DMS 273 (cell line): Measurements from ENCODE around the gene ZNF331.

Experiments used
- DNase-seq: peaks from one replicate; lab custom pipeline; 2025; ENCODE audit not compliant: unreplicated experiment; lab: John Stamatoyannopoulos, UW

The ZNF331 gene

DNA sequence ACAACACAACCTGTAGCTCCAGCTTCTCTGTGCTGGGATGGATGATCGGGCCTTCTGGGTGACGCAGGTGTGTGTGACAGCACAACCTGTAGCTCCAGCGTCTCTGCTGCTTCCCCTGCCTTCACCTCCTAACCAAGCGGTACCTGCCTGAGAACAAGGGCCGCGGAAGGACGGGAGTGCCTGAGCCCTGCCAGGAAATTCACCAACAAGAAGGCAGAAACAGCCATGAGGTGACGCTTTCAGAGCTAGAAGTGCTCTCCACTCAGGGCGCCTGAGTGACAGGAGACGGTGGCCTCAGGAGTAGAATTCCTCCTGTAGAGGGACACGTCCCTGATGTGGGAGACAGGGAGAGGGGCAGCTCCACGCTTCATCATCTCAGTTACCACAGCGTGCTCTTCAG lies 17.4 kb downstream of the ZNF331 start:
- DNase-seq = no peak

DNA sequence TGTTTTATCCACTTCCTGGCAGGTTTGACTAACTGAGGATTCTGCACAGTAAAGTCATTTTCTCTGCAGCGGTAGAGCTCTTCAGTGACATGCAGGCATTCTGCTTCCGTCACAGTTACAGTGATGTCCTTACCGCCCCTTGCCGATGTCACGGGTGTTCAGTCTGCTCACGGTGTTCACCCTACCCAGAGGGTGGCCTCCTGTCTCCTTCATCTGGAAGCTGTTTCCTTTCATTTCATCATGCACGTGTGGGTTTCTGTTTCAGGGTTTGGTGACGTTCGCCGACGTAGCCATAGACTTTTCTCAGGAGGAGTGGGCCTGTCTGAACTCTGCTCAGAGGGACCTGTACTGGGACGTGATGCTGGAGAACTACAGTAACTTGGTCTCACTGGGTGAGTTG lies 33.4 kb downstream of the ZNF331 start:
- no peak for DNase-seq

DNA sequence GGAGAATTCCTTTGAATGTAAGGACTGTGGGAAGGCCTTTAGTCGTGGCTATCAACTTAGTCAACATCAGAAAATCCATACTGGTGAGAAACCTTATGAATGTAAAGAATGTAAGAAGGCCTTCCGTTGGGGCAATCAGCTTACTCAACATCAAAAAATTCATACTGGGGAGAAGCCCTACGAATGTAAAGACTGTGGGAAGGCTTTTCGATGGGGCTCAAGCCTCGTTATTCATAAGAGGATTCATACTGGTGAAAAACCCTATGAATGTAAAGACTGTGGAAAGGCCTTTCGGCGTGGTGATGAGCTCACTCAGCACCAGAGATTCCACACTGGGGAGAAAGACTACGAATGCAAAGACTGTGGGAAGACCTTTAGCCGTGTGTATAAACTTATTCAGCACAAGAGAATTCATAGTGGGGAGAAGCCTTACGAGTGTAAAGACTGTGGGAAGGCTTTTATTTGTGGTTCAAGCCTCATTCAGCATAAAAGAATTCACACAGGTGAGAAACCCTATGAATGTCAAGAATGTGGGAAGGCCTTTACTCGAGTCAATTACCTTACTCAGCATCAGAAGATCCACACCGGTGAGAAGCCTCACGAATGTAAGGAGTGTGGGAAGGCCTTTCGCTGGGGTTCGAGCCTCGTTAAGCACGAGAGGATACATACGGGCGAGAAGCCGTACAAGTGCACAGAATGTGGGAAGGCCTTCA lies 39.2 kb downstream of the ZNF331 start:
- no peak for DNase-seq

DNA sequence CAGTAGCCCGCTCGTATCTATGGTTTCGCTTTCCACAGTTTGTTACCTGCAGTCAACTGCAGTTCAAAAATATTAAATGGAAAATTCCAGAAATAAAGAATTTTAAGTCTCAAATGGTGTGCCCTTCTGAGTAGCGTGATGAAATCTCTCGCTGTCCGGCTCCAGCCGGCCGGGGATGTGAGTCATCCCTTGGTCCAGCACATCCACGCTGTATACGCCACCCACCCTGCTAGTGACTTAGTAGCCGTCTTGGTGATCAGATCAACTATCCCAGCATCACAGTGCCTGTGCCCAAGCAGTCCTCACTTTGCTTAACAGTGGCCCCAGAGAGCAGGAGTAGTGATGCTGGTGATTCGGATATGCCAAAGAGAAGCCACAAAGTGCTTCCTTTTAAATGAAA lies 40.0 kb downstream of the ZNF331 start:
- no peak for DNase-seq

DNA sequence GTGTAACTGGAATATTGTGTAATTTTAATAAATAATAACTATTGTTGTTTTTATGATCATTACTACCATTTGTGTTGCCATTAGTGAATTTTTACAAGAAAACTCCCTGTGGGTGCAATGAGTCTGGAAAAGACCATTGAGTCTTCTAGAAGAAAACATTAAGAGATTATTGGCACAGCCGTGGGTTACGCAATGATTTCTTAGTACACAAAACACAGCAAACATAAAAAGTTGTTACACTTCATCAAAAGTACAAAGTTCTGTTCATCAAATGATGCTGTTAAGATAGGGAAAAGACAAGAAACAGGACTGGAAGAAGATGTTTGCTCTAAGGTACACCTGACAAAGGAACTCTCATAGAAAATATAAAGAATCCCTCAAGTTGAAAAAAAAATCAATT lies 41.6 kb downstream of the ZNF331 start:
- no peak for DNase-seq

DNA sequence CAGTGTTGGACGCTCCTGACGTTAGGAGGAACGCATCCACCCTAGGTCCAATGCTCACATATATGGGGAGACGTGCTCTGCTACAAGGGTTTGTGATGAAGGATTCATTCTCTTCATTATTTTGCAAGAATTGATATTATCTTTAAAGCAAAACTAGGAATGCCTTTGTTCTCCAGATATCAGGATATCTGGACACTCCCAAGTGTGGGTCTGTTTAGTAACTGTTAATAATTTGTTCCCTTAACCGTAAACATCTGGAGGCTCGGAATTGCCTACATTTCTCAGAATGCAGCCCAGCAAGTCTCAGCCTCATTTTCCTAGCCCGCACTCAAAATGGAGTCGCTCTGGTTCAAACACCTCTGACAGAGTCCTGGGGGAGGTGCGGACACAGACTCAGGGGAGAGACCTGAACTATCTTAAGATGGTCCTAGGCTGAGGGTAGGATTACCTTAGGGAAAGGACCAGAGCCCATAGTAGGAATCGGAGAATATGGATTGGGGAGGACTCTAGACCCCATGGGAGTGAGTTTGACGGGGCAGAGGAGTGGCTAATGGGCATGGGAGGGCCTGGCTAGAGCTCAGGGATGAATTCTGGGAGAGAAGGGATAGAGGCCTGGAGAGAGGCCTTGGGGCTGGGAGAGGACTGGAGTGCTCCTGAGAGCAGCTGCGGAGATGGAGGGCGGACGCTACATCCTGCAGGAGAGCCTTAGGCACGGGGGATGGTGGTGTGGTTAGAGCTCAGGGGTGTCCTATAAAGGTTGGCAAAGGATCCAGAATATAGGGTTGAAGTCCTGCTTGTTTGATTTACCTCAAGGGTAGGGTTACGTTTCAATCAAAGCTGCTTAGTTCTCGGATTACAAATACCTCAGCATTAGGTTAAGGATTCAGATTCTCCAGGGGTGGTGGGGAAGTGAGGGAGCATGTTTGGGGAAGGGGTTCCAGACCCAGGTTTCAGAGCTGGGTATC lies 43.2 kb downstream of the ZNF331 start:
- DNase-seq = no peak

DNA sequence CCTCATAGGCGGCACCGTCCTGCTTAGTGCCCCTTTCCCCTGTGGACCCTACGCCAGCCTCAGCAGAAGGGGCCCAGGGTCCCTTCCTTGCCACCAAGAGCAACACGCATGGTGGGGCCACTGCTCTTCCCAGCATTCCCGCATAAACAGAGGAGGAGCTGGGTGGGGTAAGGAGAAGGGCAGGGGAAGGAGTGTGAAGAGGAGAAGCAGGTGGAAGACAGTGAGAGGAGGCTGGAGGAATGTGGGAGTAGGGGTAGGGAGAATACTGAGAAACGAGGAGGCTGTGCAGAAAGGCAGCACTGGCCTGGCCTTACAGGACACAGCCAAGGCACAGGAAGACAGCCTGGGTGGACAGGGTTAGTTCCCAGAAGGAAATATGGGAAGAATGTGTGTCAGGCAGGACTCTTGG lies 43.9 kb downstream of the ZNF331 start:
- DNase-seq = no peak

DNA sequence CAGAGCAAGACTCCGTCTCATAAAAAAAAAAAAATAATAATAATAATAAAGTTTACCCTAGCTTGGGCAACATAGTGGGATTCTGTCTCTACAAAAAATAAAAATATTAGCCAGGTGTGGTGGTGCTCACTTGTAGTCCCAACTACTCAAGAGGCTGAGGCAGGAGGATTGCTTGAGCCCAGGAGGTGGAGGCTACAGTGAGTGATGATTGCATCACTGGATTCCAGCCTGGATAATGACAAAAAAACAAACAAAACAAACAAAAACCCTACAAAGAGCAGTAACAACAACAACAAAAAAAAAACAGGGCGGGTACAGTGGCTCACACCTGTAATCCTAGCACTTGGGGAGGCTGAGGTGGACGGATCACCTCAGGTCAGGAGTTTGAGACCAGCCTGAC lies 45.2 kb downstream of the ZNF331 start:
- DNase-seq = no peak

DNA sequence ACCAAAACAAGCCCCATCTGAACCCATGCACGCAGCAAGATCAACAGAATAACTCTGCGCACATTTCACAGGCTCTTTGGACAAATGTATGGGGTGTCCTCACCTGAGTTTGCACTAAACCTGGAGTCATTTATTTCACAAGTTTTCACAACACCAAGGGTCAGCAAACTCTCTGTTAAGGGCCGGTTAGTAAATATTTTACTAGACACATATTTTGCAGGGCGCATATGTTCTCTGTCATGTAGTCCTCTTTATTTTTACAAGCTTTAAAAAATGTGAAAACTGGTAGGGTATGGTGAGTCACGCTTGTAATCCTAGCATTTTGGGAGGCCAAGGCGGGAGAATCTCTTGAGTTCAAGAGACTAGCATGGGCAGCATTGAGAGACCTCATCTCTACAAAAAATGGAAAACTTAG lies 48.3 kb downstream of the ZNF331 start:
- no peak for DNase-seq

DNA sequence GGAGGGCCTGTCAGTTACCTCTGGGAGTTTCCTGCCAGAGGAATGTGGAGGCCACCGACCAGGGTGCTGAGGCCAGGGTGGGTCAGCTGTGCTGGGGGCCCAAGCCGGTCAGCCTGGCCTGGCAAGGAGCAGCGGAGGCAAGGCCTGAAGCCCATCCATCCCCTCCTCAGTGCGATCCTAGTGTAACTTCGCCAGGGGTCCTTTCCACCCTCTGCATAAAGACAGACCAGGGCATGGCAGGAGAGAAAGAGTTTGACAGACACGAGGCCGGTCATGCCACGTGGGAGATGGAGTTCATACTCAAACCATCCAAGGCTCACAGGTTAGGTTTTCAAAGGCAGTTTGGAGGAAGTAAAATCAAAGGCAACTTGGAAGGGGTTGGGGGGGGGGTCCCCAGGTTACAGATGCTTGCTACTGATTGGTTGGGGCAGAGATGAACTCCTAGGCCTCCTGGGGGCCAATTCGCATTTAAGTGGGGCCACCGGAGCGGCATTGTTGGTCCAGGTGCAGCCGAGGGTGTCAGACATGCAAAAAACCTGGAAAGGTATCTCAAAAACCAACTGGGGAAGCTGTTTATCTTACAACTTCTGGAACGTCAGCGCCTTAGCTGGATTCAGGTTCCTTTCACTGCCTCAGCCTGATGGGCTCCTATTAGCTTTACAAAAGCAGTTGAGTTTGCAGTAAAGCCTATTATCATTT lies 57.0 kb downstream of the ZNF331 start:
- no peak for DNase-seq

DNA sequence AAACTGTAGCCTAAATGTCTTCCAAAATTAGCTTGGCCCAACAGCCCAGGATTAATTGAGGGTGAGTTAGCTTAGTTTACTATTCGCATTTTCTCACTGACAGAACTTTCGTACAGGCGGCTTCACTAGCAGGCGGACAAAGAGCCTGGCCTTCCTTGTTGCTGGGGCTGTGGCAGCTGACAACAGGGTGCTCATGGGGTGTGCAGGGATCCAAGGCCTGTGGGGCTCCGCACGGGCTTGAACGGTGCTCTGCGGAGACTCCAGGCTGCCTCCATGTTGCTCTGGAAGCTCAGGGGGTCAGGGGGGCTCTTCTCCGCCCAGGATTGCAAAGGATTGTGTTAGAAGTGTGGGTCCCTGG lies 57.5 kb downstream of the ZNF331 start:
- no peak for DNase-seq

DNA sequence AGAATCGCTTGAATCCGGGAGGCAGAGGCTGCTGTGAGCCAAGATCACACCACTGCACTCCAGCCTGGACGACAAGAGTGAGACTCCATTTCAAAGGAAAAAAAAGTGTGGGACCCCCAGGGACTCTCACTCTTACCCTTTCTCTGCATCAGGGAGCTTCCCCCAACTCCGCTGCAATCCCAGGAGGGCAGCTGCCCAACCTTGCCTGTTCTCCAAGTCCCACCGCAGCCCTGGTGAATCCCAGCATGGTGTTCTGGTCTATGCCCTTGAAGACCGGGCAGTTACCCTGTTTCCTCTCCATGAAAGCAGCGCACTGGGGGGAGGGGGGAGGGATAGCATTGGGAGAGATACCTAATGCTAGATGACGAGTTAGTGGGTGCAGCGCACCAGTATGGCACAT lies 58.1 kb downstream of the ZNF331 start:
- no peak for DNase-seq

DNA sequence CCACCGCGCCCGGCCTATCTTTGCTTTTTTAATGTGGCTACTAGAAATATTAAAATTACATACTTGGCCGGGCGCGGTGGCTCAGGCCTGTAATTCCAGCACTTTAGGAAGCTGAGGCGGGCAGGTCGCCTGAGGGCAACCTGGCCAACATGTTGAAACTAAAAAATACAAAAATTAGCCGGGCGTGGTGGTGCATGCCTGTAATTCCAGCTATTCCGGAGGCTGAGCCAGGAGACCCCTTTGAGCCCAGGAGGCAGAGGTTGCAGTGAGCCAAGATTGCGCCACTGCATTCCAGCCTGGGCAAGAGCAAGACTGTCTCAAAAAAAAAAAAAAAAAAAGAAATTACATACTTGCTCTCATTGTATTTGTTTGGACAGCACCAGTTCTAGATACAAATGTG lies 59.1 kb downstream of the ZNF331 start:
- DNase-seq = no peak

DNA sequence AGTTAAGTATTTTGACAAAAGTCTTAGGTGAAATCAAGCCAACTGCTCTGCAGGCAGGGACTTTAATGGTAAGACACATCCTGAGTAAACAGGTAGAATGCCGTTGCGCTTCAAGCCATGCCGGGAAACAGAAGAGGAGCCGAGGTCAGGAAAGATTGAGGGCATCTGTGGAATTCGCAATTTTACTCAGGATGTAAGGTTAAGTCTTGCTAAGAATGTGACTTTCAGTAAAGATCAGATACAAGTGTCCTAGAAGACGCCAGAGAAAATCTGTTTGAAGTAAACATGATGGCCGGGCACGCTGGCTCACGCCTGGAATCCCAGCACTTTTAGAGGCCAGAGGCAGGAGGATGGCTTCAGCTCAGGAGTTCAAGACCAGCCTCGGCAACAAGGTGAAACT lies 60.4 kb downstream of the ZNF331 start:
- DNase-seq = no peak

DNA sequence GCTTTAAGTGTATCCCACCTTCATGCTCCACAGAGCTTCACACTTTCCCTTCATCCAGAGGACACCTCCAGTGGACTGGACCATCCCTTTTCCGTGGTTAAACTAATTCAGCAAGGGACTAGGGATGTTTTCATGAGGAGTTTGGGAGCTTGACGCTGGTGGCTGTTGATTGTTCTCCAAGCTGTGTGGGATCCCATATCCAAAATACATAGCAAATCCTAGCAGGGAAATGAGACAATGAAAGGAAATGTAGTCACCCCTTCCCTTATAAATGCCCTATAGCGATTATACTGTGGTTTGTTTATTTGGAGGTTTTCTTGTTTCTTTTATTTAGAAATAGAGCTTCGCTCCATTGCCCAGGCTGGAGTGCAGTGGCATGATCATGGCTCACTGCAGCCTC lies 62.3 kb downstream of the ZNF331 start:
- DNase-seq = no peak

DNA sequence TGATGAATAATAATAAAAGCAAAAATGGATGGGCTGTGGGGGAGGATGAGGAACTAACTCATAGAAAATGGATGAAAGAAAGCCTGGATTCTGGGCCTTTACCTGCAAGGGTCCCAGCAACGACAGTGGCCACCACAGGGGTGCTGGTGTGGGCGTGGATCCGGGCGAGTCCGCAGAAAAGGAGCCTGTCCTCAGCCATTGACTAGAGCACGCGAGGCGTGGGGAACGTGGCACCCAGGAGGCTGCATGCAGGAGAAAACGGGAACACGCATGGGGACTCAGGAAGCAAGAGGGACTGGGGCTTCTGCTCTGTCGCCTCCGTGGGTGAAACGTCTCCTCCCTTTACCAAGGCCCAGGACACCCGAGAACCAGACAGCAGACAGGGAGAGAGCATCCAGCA lies 68.1 kb downstream of the ZNF331 start:
- DNase-seq = no peak

DNA sequence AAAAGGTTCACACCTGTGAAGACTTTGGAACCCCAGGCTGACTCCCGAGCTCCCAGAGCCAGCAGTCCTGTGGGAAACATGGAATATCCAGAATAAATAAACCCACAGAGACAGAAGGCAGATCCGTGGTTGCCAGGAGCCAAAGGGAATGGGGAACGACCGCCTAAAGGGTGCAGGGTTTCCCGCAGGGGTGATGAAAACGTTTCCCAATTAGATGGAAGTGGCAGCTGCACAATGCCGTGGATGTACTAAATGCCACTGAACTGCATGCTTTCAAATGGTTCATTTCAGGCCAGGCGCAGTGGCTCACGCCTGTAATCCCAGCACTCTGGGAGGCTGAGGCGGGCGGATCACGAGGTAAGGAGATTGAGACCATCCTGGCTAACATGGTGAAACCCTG lies 70.4 kb downstream of the ZNF331 start:
- no peak for DNase-seq

DNA sequence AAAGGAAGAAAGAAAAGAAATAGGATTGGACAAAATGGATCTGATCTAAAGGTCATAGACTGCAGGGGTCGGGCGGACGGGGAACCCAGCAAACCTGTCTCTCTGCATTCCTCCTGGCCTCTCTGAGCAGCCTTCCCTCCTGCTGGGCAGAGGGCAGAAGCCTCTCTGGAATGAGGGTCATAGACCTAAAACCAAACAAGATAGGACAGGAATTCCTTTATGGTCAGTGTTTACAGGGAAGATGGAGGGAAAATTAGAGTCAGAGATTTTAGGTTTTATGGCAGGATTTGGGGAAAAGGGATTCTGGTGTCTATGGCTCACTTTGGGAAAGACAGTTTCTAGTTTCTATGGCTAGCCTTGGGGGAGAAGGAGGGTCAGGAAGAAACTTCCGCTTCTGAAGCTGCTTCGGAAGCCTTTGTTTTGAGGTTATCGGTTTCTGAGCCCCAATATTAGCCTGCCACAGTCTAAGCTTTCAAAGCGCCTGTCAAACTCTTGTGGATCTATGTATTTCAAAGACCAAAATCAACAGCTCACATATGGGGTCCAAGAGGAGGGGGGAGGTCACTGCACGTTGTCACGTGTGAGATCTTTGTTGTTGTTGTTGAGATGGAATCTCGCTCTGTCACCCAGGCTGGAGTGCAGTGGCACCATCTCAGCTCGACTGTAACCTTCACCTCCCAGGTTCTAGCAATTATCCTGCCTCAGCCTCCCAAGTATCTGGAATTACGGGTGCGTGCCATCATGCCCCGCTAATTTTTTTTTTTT lies 75.0 kb downstream of the ZNF331 start:
- DNase-seq = no peak

DNA sequence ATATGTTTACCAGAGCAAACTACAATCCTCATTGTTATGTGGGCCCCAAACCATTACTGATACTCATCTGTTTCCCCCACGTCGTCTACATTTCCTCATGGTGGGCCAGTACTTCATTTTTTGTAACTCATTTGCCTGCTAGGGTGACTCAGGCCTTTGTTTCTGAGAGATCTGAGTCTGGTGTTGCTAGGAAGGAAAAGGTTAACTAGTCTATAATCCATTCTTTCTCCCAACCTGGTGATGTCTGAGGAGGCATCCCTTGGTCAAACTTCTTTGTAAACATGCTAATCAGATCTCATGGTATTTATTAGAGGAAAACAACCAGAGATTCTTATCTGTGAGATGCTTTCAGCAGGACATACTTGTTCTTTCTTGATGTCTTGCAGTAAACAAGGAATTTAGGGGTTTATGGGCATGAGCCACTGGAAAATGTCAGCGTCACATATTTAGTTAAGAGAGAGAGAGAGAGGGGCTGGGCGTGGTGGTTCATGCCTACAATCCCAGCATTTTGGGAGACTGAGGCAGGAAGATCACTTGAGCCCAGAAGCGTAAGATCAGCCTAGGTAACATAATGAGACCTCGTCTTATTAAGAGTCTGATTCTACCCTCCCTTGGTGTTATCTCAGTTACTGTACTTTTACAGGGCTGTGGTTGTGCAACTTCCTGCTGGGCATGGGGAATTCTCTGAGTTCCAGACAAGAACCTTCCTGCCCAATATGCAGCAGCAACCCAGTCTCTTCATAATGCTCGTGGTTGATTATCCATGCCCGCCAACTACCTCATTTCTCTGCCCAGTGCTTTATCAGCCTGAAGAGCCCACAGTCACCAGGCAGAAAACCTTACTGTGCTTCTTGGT lies 84.2 kb downstream of the ZNF331 start:
- no peak for DNase-seq
